ENCODE measurements around the gene SCARB1.

The SCARB1 gene

GRCh38 chr12:124754949-124755800 lies 108.5 kb downstream of the SCARB1 start:
- DNase-seq, result peak; percentile 88 to 91 (median 90)

- no peak for DNase-seq
Observed at GRCh38 chr12:124754491-124754890, 109.2 kb downstream of the SCARB1 start.

- DNase-seq, result no peak
Observed at GRCh38 chr12:124753993-124754392, 109.7 kb downstream of the SCARB1 start.

GRCh38 chr12:124753228-124753591 lies 110.5 kb downstream of the SCARB1 start:
- no peak for DNase-seq

GRCh38 chr12:124752437-124753227 lies 111.0 kb downstream of the SCARB1 start:
- peak; percentile 48 to 58 (median 48) for DNase-seq

- DNase-seq, result no peak
Observed at GRCh38 chr12:124751654-124752355, 111.9 kb downstream of the SCARB1 start.

- no peak for DNase-seq
Observed at GRCh38 chr12:124750787-124751471, 112.7 kb downstream of the SCARB1 start.

- DNase-seq, result no peak
Observed at GRCh38 chr12:124750149-124750656, 113.5 kb downstream of the SCARB1 start.

GRCh38 chr12:124749725-124750124 lies 113.9 kb downstream of the SCARB1 start:
- DNase-seq, result no peak

GRCh38 chr12:124747426-124748161 lies 116.1 kb downstream of the SCARB1 start:
- peak in 2 of 3 donors; percentile 67 to 68 for DNase-seq

GRCh38 chr12:124746649-124747425 lies 116.8 kb downstream of the SCARB1 start:
- no peak for DNase-seq

- peak; percentile 89 to 92 (median 92) for DNase-seq
Observed at GRCh38 chr12:124745891-124746570, 117.6 kb downstream of the SCARB1 start.

GRCh38 chr12:124745465-124745890 lies 118.2 kb downstream of the SCARB1 start:
- DNase-seq, result no peak

- DNase-seq, result no peak
Observed at GRCh38 chr12:124744659-124745464, 118.8 kb downstream of the SCARB1 start.

- no peak for DNase-seq
Observed at GRCh38 chr12:124744273-124744640, 119.4 kb downstream of the SCARB1 start.

GRCh38 chr12:124743479-124744272 lies 120.0 kb downstream of the SCARB1 start:
- no peak for DNase-seq

- no peak for DNase-seq
Observed at GRCh38 chr12:124742678-124743077, 121.0 kb downstream of the SCARB1 start.

GRCh38 chr12:124742111-124742510 lies 121.6 kb downstream of the SCARB1 start:
- DNase-seq, result no peak

- no peak for DNase-seq
Observed at GRCh38 chr12:124741211-124741610, 122.5 kb downstream of the SCARB1 start.
